GM18526 (cell line): ENCODE data around the gene MYCBP2.

Experiments
- POLR2A ChIP-seq: IDR thresholded peaks from 3 replicates; pipeline ENCODE4 v1.6.1; 2011; ENCODE audit not compliant: insufficient read length; ENCODE audit errors: extremely low read depth

Gene MYCBP2

GRCh38 chr13:77312311-77312710 lies 14.6 kb downstream of the MYCBP2 start:
- TF ChIP-seq POLR2A, result no peak

- TF ChIP-seq POLR2A, result no peak
Observed at GRCh38 chr13:77310579-77311279, 16.2 kb downstream of the MYCBP2 start.

GRCh38 chr13:77310161-77310560 lies 16.7 kb downstream of the MYCBP2 start:
- no peak for TF ChIP-seq POLR2A

- TF ChIP-seq POLR2A, result no peak
Observed at GRCh38 chr13:77309254-77309653, 17.6 kb downstream of the MYCBP2 start.

- no peak for TF ChIP-seq POLR2A
Observed at GRCh38 chr13:77306458-77306857, 20.4 kb downstream of the MYCBP2 start.

- no peak for TF ChIP-seq POLR2A
Observed at GRCh38 chr13:77305266-77305665, 21.6 kb downstream of the MYCBP2 start.

- no peak for TF ChIP-seq POLR2A
Observed at GRCh38 chr13:77300176-77301037, 26.5 kb downstream of the MYCBP2 start.

- TF ChIP-seq POLR2A, result no peak
Observed at GRCh38 chr13:77299587-77299986, 27.3 kb downstream of the MYCBP2 start.

- no peak for TF ChIP-seq POLR2A
Observed at GRCh38 chr13:77298426-77298825, 28.5 kb downstream of the MYCBP2 start.

- no peak for TF ChIP-seq POLR2A
Observed at GRCh38 chr13:77291774-77292173, 35.1 kb downstream of the MYCBP2 start.

GRCh38 chr13:77290342-77290741 lies 36.6 kb downstream of the MYCBP2 start:
- TF ChIP-seq POLR2A, result no peak

GRCh38 chr13:77289851-77290250 lies 37.0 kb downstream of the MYCBP2 start:
- no peak for TF ChIP-seq POLR2A

GRCh38 chr13:77285098-77285497 lies 41.8 kb downstream of the MYCBP2 start:
- TF ChIP-seq POLR2A, result no peak

GRCh38 chr13:77274126-77274525 lies 52.8 kb downstream of the MYCBP2 start:
- no peak for TF ChIP-seq POLR2A

GRCh38 chr13:77269141-77269540 lies 57.8 kb downstream of the MYCBP2 start:
- no peak for TF ChIP-seq POLR2A

- TF ChIP-seq POLR2A, result no peak
Observed at GRCh38 chr13:77267362-77267761, 59.5 kb downstream of the MYCBP2 start.
